HepG2 (cell line): ENCODE results near the gene SPAG4. TPM values are rescaled to one million over a fixed set of nuclear protein-coding genes. Genes with fewer than 3 reads are reported as not detected.

Experiments
- FOSL1 ChIP-seq: sonication (generic); formaldehyde crosslinking; IDR thresholded peaks from 2 replicates; pipeline ENCODE4 v1.9.0; 2021; ENCODE audit warnings: missing genetic modification reagents, borderline replicate concordance
- GTF2F1 ChIP-seq: fragments of 150-350 bp; IDR thresholded peaks from 2 replicates; pipeline ENCODE4 v1.6.1; 2014; ENCODE audit warnings: low read length
- IKZF4 ChIP-seq: sonication (generic); formaldehyde crosslinking; IDR thresholded peaks from 2 replicates; pipeline ENCODE4 v1.5.1; 2020; ENCODE audit warnings: borderline replicate concordance, mild to moderate bottlenecking, low read depth, missing genetic modification reagents; ENCODE audit errors: not compliant biosample characterization
- JUNB ChIP-seq: sonication (generic); formaldehyde crosslinking; IDR thresholded peaks from 2 replicates; pipeline ENCODE4 v1.8.0; 2022; ENCODE audit warnings: missing genetic modification reagents, mild to moderate bottlenecking, borderline replicate concordance
- KAT2B ChIP-seq: fragments of 150-350 bp; IDR thresholded peaks from 2 replicates; pipeline ENCODE4 v1.6.1; 2014; ENCODE audit warnings: low read depth, low read length, borderline replicate concordance
- MYPOP ChIP-seq: sonication (generic); formaldehyde crosslinking; IDR thresholded peaks from 2 replicates; pipeline ENCODE4 v1.8.1; 2023; ENCODE audit warnings: mild to moderate bottlenecking, moderate library complexity, missing genetic modification reagents
- NFE2 ChIP-seq: sonication (generic); formaldehyde crosslinking; IDR thresholded peaks from 2 replicates; pipeline ENCODE4 v1.4.0; 2020; ENCODE audit warnings: missing genetic modification reagents
- PBX3 ChIP-seq: sonication (generic); formaldehyde crosslinking; IDR thresholded peaks from 2 replicates; pipeline ENCODE4 v1.8.1; 2023; ENCODE audit warnings: missing genetic modification reagents, inconsistent platforms, borderline replicate concordance
- PHF5A ChIP-seq: IDR thresholded peaks from one replicate; pipeline ENCODE4 v1.6.1; 2018; ENCODE audit warnings: low read depth, missing genetic modification reagents; ENCODE audit not compliant: unreplicated experiment
- POGZ ChIP-seq: sonication (generic); formaldehyde crosslinking; IDR thresholded peaks from 2 replicates; pipeline ENCODE4 v1.4.0; 2020; ENCODE audit warnings: mild to moderate bottlenecking, missing genetic modification reagents
- POLR2A ChIP-seq, 2 experiments: IDR thresholded peaks; 2 replicates each; pipeline ENCODE4 v1.6.1; 2011; ENCODE audit warnings: low read depth in 2 of 2, low read length in 2 of 2, mild to moderate bottlenecking in 1 of 2, moderate library complexity in 1 of 2; ENCODE audit not compliant: insufficient read depth in 1 of 2
- TRAFD1 ChIP-seq: sonication (generic); formaldehyde crosslinking; IDR thresholded peaks from 2 replicates; pipeline ENCODE4 v1.5.1; 2020; ENCODE audit warnings: missing genetic modification reagents, mild to moderate bottlenecking, borderline replicate concordance
- ZBTB34 ChIP-seq: sonication (generic); formaldehyde crosslinking; IDR thresholded peaks from 2 replicates; pipeline ENCODE4 v1.8.0; 2022; ENCODE audit warnings: mild to moderate bottlenecking, missing genetic modification reagents
- ZNF275 ChIP-seq: sonication (generic); formaldehyde crosslinking; IDR thresholded peaks from 2 replicates; pipeline ENCODE4 v1.8.0; 2022; ENCODE audit warnings: missing genetic modification reagents, mild to moderate bottlenecking, inconsistent platforms, borderline replicate concordance
- ZNF703 ChIP-seq: sonication (generic); formaldehyde crosslinking; IDR thresholded peaks from 2 replicates; pipeline ENCODE4 v1.5.1; 2020; ENCODE audit warnings: missing genetic modification reagents, mild to moderate bottlenecking, moderate library complexity, borderline replicate concordance
- ZNF704 ChIP-seq: sonication (generic); formaldehyde crosslinking; IDR thresholded peaks from 2 replicates; pipeline ENCODE4 v1.8.1; 2023; ENCODE audit warnings: mild to moderate bottlenecking, inconsistent platforms, moderate library complexity, missing genetic modification reagents, borderline replicate concordance
- ZNF737 ChIP-seq: sonication (generic); formaldehyde crosslinking; IDR thresholded peaks from 2 replicates; pipeline ENCODE4 v1.5.0; 2020; ENCODE audit warnings: missing genetic modification reagents, mild to moderate bottlenecking, borderline replicate concordance
- polyA plus RNA-seq, 8 experiments: library from polyadenylated mRNA; depleted of rRNA in 3 of 8; stranded (reverse) in 7 of 8; unstranded in 1 of 8; fragments of >200 nt; fragmentation: Illumina TruSeq in 4 of 8; extraction: Trizol in 4 of 8; gene quantifications; 2 replicates each; pipeline versions ENCODE4 v1.2.1 to v1.2.3, GENCODE V29; 2011 to 2016; ENCODE audit warnings: low read depth in 4 of 8, missing spikeins in 1 of 8, mixed read lengths in 1 of 8; ENCODE audit not compliant: insufficient read depth in 1 of 8
- total RNA-seq, 5 experiments: library from RNA; depleted of rRNA; stranded (reverse); fragments of >200 nt; fragmentation: Illumina TruSeq; extraction: Trizol; gene quantifications; 2 replicates each; pipeline ENCODE4 v1.2.3, GENCODE V29; 2016; ENCODE audit warnings: low read depth in 1 of 5

The SPAG4 gene
- total and polyA plus RNA-seq, 2 of the 13 experiments (the other 11 are each of a cell fraction or from before 2014, with no cell fraction given) = 5.8 to 137 TPM

GRCh38 chr20:35617397-35618262 is 2.0 kb downstream of the SPAG4 start (continued):
- TF ChIP-seq PBX3 (CRISPR knock-in tag) (no peak), ZNF704 (CRISPR knock-in tag) (no peak), ZNF703 (CRISPR knock-in tag) (no peak), ZNF737 (no peak), FOSL1 (CRISPR knock-in tag) (no peak), MYPOP (peak; percentile 85; the same call in 1 of the 2 replicates), JUNB (no peak), POLR2A (IDR thresholded peaks at IDR 0.05; ENCODE audit: insufficient read depth in 1 of 2, low read depth in 2 of 2, low read length in 2 of 2) (peak; percentile 58 to 77), PHF5A (no peak), IKZF4 (CRISPR knock-in tag) (peak; percentile 44), GTF2F1 (no peak), ZNF275 (no peak; the same call in 1 of the 2 replicates), NFE2 (CRISPR knock-in tag) (0 out of 2 replicates have a peak, but pooled peaks have one; percentile 9), ZBTB34 (CRISPR knock-in tag) (no peak; the same call in 1 of the 2 replicates), POGZ (CRISPR knock-in tag) (peak; percentile 74), KAT2B (no peak), TRAFD1 (CRISPR knock-in tag) (peak; percentile 95)
